Parietal lobe (tissue), 1 donor: ENCODE data around the gene TTC31. TPM values are rescaled to one million over a fixed set of nuclear protein-coding genes. Genes with fewer than 3 reads are reported as not detected.

Source experiments
- total RNA-seq: library from RNA; depleted of rRNA; stranded (reverse); fragments of >200 nt; gene quantifications from one replicate; pipeline ENCODE4 v1.2.3, GENCODE V29; 2014

TTC31 gene
- 23.8 TPM for total RNA-seq

GRCh38 chr2:74482801-74483674, at the start of gene TTC31, which contains the start of gene CCDC142:
TSS of gene TTC31 (plus strand) at chr2:74483081. CDS start at chr2:74483096, 15 bp downstream.
TSS of gene CCDC142 (minus strand) at chr2:74482998. CDS start at chr2:74482837, 161 bp downstream.

GRCh38 chr2:74441690-74442482, 41.0 kb upstream of the TTC31 start, which contains the start of gene RTKN:
TSS of gene RTKN (minus strand) at chr2:74441937. CDS start at chr2:74441816, 121 bp downstream.

DNA sequence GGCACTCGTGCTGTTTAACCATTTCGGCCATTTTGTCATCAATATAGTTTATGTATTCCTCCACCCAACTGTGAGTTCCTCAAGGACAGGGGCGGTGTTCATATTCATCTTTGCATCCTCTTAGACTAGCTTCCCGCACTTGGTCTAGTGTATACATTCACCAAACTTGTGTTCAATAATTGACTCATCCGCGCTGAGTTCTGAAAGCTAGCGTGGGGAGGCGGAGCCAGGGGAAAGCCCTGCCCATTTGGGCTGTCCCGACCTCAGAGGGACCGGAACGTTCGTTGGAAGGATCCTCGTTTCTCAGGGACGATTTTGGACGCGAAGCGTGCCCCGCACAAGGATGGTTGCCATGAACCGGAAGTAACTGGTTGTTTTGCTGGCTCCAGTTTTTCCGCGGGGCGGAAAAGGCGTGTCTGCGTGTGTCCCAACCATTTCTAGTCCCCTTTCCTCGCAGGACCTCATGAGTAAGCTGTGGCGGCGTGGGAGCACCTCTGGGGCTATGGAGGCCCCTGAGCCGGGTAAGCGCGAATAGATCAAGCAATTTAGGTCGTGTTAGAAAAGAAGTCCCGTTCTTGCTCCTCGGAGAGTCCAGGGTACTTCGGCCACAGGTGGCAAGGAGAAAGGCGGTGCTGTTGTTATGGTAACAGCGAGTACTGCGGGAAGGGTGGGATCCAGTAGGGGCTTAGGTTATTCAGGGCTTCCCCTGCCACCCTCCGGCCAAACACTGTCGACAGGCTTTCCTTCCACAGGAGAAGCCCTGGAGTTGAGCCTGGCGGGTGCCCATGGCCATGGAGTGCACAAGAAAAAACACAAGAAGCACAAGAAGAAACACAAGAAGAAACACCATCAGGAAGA, 28.0 kb upstream of the TTC31 start, which contains the start of gene INO80B:
TSS of gene INO80B (plus strand) at position 434 of the 858 bp plus-strand sequence. CDS start at position 464, 30 bp downstream.

GRCh38 chr2:74458132-74458937, 24.5 kb upstream of the TTC31 start, which contains the start of gene WBP1:
TSS of gene WBP1 (plus strand) at chr2:74458438. CDS start at chr2:74458603, 165 bp downstream.

GRCh38 chr2:74472086-74472944, 10.6 kb upstream of the TTC31 start, which contains the start of gene MRPL53:
TSS of gene MRPL53 (minus strand) at chr2:74472680. CDS start at chr2:74472660, 20 bp downstream.

GRCh38 chr2:74499267-74499939, 16.5 kb downstream of the TTC31 start, which contains the start of gene LBX2:
TSS of gene LBX2 (minus strand) at chr2:74499603. CDS start at chr2:74499537, 66 bp downstream.

GRCh38 chr2:74507145-74507925, 24.5 kb downstream of the TTC31 start, which contains the start of gene PCGF1:
TSS of gene PCGF1 (minus strand) at chr2:74507695. CDS start at chr2:74507668, 27 bp downstream.

GRCh38 chr2:74514368-74515270, 31.7 kb downstream of the TTC31 start, which contains the start of gene TLX2:
TSS of gene TLX2 (plus strand) at chr2:74514450. CDS start at chr2:74514807, 357 bp downstream.

GRCh38 chr2:74525717-74526648, 43.1 kb downstream of the TTC31 start, which contains the start of gene DQX1:
TSS of gene DQX1 (minus strand) at chr2:74526231. CDS start at chr2:74525729, 502 bp downstream.

GRCh38 chr2:74529357-74530238, 46.7 kb downstream of the TTC31 start, which contains the start of the genes AUP1 and HTRA2:
TSS of gene AUP1 (minus strand) at chr2:74529706. CDS start at chr2:74529629, 77 bp downstream.
TSS of gene HTRA2 (plus strand) at chr2:74529933. CDS start at chr2:74530007, 74 bp downstream.

